Transverse colon (tissue), 4 donors: ENCODE measurements around the gene SPATA22.

Experiments used
- CTCF ChIP-seq, 5 experiments: fragments of 200-600 bp in 3 of 5; fragments of 450-650 bp in 2 of 5; sonication (generic) in 3 of 5; IDR thresholded peaks; 1 replicate in 2 of 5; 2 replicates in 3 of 5; pipeline ENCODE4 v1.5.1; 2016 to 2017; ENCODE audit warnings: antibody characterized with exemption in 5 of 5, inconsistent platforms in 3 of 5, mild to moderate bottlenecking in 2 of 5, moderate library complexity in 1 of 5
- POLR2AphosphoS5 ChIP-seq, 3 donors: sonication (generic); formaldehyde crosslinking; IDR thresholded peaks; one replicate each; pipeline ENCODE4 v1.6.1; 2016; ENCODE audit warnings: antibody characterized with exemption in 3 of 3

- TF ChIP-seq CTCF (IDR thresholded peaks at IDR 0.05) (no peak), POLR2AphosphoS5 (IDR thresholded peaks at IDR 0.05) (no peak)
Observed at GRCh38 chr17:3507071-3507470, 35.5 kb upstream of the SPATA22 start.
